HEK293 (cell line): ENCODE measurements around the gene MSLN.

Source experiments
- GLIS1 ChIP-seq: fragments of 450-650 bp; formaldehyde crosslinking; IDR thresholded peaks from 2 replicates; pipeline ENCODE4 v1.5.1; 2016; ENCODE audit warnings: missing biosample characterization, missing genetic modification characterization
- HOXC10 ChIP-seq: sonication (generic); formaldehyde crosslinking; IDR thresholded peaks from 2 replicates; pipeline ENCODE4 v1.8.1; 2023; ENCODE audit warnings: mild to moderate bottlenecking, missing genetic modification reagents
- IKZF3 ChIP-seq: fragments of 450-650 bp; IDR thresholded peaks from 2 replicates; pipeline ENCODE4 v1.5.0; 2018; ENCODE audit warnings: missing biosample characterization, mild to moderate bottlenecking, missing genetic modification characterization, moderate library complexity
- KLF1 ChIP-seq: fragments of 450-650 bp; formaldehyde crosslinking; IDR thresholded peaks from 2 replicates; pipeline ENCODE4 v1.5.1; 2016; ENCODE audit warnings: missing biosample characterization, missing genetic modification characterization
- KLF16 ChIP-seq: fragments of 450-650 bp; formaldehyde crosslinking; IDR thresholded peaks from 2 replicates; pipeline ENCODE4 v1.5.1; 2017; ENCODE audit warnings: missing biosample characterization, missing genetic modification characterization
- YY2 ChIP-seq: fragments of 450-650 bp; formaldehyde crosslinking; IDR thresholded peaks from 2 replicates; pipeline ENCODE4 v1.5.1; 2016; ENCODE audit warnings: missing biosample characterization, missing genetic modification characterization
- ZBTB17 ChIP-seq: fragments of 450-650 bp; formaldehyde crosslinking; IDR thresholded peaks from 2 replicates; pipeline ENCODE4 v1.5.1; 2016; ENCODE audit warnings: missing biosample characterization, missing genetic modification characterization
- ZBTB49 ChIP-seq: fragments of 450-650 bp; formaldehyde crosslinking; IDR thresholded peaks from 2 replicates; pipeline ENCODE4 v1.5.1; 2016; ENCODE audit warnings: missing biosample characterization, missing genetic modification characterization, low read depth
- ZFHX2 ChIP-seq: fragments of 450-650 bp; formaldehyde crosslinking; conservative IDR thresholded peaks from 2 replicates; pipeline ENCODE4 v1.5.1; 2016; ENCODE audit warnings: missing biosample characterization, missing genetic modification characterization
- ZNF16 ChIP-seq: fragments of 450-650 bp; formaldehyde crosslinking; IDR thresholded peaks from 2 replicates; pipeline ENCODE4 v1.5.1; 2016; ENCODE audit warnings: low read depth, missing biosample characterization, missing genetic modification characterization
- ZNF214 ChIP-seq: fragments of 450-650 bp; formaldehyde crosslinking; IDR thresholded peaks from 2 replicates; pipeline ENCODE4 v1.5.1; 2017; ENCODE audit warnings: missing biosample characterization, mild to moderate bottlenecking, missing genetic modification characterization, borderline replicate concordance
- ZNF596 ChIP-seq: fragments of 450-650 bp; IDR thresholded peaks from 2 replicates; pipeline ENCODE4 v1.5.0; 2018; ENCODE audit warnings: missing biosample characterization, mild to moderate bottlenecking, missing genetic modification characterization, moderate library complexity
- ZNF660 ChIP-seq: fragments of 450-650 bp; IDR thresholded peaks from 2 replicates; pipeline ENCODE4 v1.5.1; 2018; ENCODE audit warnings: missing biosample characterization, mild to moderate bottlenecking, missing genetic modification characterization
- ZNF785 ChIP-seq: fragments of 450-650 bp; formaldehyde crosslinking; IDR thresholded peaks from 2 replicates; pipeline ENCODE4 v1.5.1; 2016; ENCODE audit warnings: missing biosample characterization, missing genetic modification characterization
- ZNF791 ChIP-seq: fragments of 450-650 bp; formaldehyde crosslinking; IDR thresholded peaks from 2 replicates; pipeline ENCODE4 v1.5.1; 2016; ENCODE audit warnings: missing biosample characterization, missing genetic modification characterization
- ZSCAN5A ChIP-seq: fragments of 450-650 bp; formaldehyde crosslinking; IDR thresholded peaks from 2 replicates; pipeline ENCODE4 v1.5.1; 2016; ENCODE audit warnings: missing biosample characterization, missing genetic modification characterization
- TF ChIP-seq, protein P1 (sequence below): fragments of 450-650 bp; formaldehyde crosslinking; IDR thresholded peaks from 2 replicates; pipeline ENCODE4 v1.5.1; 2016; ENCODE audit warnings: missing biosample characterization, missing genetic modification characterization, borderline replicate concordance
- TF ChIP-seq, protein P2 (sequence below): fragments of 450-650 bp; IDR thresholded peaks from 2 replicates; pipeline ENCODE4 v1.5.1; 2018; ENCODE audit warnings: missing biosample characterization, mild to moderate bottlenecking, missing genetic modification characterization
- TF ChIP-seq, protein P3 (sequence below): fragments of 450-650 bp; formaldehyde crosslinking; IDR thresholded peaks from 2 replicates; pipeline ENCODE4 v1.5.1; 2016; ENCODE audit warnings: missing biosample characterization, missing genetic modification characterization
- TF ChIP-seq, protein P4 (sequence below): fragments of 450-650 bp; formaldehyde crosslinking; optimal IDR thresholded peaks from 2 replicates; pipeline ENCODE3; 2016; ENCODE audit warnings: missing biosample characterization, mild to moderate bottlenecking, missing genetic modification characterization

The MSLN gene

GRCh38 chr16:807347-808084, 47.0 kb downstream of the MSLN start (continued):
- TF ChIP-seq KLF1 (tag by site-specific recombination) (peak; percentile 20; the same call in 1 of the 2 replicates), ZNF16 (tag by site-specific recombination) (no peak), ZNF791 (no peak), ZNF785 (tag by site-specific recombination) (no peak), KLF16 (peak; percentile 61), ZSCAN5A (tag by site-specific recombination) (0 out of 2 replicates have a peak, but pooled peaks have one; percentile 30), ZBTB49 (tag by site-specific recombination) (no peak), ZBTB17 (tag by site-specific recombination) (peak; percentile 99), ZNF596 (no peak), IKZF3 (tag by site-specific recombination) (0 out of 2 replicates have a peak, but pooled peaks have one; percentile 15), ZNF214 (no peak), YY2 (peak; percentile 86), HOXC10 (CRISPR knock-in tag) (0 out of 2 replicates have a peak, but pooled peaks have one; percentile 94), ZFHX2 (tag by site-specific recombination) (peak; percentile 29), GLIS1 (tag by site-specific recombination) (peak; percentile 49), ZNF660 (peak; percentile 63)
- TF ChIP-seq, protein P1, sequence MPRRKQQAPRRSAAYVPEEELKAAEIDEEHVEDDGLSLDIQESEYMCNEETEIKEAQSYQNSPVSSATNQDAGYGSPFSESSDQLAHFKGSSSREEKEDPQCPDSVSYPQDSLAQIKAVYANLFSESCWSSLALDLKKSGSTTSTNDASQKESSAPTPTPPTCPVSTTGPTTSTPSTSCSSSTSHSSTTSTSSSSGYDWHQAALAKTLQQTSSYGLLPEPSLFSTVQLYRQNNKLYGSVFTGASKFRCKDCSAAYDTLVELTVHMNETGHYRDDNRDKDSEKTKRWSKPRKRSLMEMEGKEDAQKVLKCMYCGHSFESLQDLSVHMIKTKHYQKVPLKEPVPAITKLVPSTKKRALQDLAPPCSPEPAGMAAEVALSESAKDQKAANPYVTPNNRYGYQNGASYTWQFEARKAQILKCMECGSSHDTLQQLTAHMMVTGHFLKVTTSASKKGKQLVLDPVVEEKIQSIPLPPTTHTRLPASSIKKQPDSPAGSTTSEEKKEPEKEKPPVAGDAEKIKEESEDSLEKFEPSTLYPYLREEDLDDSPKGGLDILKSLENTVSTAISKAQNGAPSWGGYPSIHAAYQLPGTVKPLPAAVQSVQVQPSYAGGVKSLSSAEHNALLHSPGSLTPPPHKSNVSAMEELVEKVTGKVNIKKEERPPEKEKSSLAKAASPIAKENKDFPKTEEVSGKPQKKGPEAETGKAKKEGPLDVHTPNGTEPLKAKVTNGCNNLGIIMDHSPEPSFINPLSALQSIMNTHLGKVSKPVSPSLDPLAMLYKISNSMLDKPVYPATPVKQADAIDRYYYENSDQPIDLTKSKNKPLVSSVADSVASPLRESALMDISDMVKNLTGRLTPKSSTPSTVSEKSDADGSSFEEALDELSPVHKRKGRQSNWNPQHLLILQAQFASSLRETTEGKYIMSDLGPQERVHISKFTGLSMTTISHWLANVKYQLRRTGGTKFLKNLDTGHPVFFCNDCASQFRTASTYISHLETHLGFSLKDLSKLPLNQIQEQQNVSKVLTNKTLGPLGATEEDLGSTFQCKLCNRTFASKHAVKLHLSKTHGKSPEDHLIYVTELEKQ (tag by site-specific recombination), result peak; percentile 69
- TF ChIP-seq, protein P2, sequence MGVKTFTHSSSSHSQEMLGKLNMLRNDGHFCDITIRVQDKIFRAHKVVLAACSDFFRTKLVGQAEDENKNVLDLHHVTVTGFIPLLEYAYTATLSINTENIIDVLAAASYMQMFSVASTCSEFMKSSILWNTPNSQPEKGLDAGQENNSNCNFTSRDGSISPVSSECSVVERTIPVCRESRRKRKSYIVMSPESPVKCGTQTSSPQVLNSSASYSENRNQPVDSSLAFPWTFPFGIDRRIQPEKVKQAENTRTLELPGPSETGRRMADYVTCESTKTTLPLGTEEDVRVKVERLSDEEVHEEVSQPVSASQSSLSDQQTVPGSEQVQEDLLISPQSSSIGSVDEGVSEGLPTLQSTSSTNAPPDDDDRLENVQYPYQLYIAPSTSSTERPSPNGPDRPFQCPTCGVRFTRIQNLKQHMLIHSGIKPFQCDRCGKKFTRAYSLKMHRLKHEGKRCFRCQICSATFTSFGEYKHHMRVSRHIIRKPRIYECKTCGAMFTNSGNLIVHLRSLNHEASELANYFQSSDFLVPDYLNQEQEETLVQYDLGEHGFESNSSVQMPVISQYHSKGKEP (tag by site-specific recombination), result 0 out of 2 replicates have a peak, but pooled peaks have one; percentile 7
- TF ChIP-seq, protein P3, sequence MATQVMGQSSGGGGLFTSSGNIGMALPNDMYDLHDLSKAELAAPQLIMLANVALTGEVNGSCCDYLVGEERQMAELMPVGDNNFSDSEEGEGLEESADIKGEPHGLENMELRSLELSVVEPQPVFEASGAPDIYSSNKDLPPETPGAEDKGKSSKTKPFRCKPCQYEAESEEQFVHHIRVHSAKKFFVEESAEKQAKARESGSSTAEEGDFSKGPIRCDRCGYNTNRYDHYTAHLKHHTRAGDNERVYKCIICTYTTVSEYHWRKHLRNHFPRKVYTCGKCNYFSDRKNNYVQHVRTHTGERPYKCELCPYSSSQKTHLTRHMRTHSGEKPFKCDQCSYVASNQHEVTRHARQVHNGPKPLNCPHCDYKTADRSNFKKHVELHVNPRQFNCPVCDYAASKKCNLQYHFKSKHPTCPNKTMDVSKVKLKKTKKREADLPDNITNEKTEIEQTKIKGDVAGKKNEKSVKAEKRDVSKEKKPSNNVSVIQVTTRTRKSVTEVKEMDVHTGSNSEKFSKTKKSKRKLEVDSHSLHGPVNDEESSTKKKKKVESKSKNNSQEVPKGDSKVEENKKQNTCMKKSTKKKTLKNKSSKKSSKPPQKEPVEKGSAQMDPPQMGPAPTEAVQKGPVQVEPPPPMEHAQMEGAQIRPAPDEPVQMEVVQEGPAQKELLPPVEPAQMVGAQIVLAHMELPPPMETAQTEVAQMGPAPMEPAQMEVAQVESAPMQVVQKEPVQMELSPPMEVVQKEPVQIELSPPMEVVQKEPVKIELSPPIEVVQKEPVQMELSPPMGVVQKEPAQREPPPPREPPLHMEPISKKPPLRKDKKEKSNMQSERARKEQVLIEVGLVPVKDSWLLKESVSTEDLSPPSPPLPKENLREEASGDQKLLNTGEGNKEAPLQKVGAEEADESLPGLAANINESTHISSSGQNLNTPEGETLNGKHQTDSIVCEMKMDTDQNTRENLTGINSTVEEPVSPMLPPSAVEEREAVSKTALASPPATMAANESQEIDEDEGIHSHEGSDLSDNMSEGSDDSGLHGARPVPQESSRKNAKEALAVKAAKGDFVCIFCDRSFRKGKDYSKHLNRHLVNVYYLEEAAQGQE (tag by site-specific recombination), result peak; percentile 28; the same call in 1 of the 2 replicates
- TF ChIP-seq, protein P4, sequence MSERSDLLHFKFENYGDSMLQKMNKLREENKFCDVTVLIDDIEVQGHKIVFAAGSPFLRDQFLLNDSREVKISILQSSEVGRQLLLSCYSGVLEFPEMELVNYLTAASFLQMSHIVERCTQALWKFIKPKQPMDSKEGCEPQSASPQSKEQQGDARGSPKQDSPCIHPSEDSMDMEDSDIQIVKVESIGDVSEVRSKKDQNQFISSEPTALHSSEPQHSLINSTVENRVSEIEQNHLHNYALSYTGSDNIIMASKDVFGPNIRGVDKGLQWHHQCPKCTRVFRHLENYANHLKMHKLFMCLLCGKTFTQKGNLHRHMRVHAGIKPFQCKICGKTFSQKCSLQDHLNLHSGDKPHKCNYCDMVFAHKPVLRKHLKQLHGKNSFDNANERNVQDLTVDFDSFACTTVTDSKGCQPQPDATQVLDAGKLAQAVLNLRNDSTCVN (tag by site-specific recombination), result peak; percentile 92
